Measurements from ENCODE around the gene CCSER2.
"Not testable (repeated sequence)": the region's sequence is repeated elsewhere in the genome, so short reads cannot be mapped to it uniquely, and the experiment has no call there.

Gene CCSER2

GRCh38 chr10:84499846-84500245, 171.5 kb downstream of the CCSER2 start:
- Mint-ChIP-seq H3K9me3 (no peaks in the 10 kb centered on the region), H3K27ac (no peak overlapping the region), H3K27me3 (ENCODE audit: low read depth) (no peaks in the 10 kb centered on the region), H3K4me3 (no peak overlapping the region), H3K36me3 (ENCODE audit: low read depth) (peaks cover 5% of the 10 kb centered on the region), H3K4me1 (ENCODE audit: low read depth) (peaks cover 10% of the 10 kb centered on the region)

GRCh38 chr10:84510121-84510520, 181.7 kb downstream of the CCSER2 start:
- H3K4me3 Mint-ChIP-seq: no peak overlapping the region
- no peak overlapping the region for H3K27ac Mint-ChIP-seq
- H3K4me1 Mint-ChIP-seq (ENCODE audit: low read depth): peaks cover 1% of the 10 kb centered on the region
- H3K36me3 Mint-ChIP-seq (ENCODE audit: low read depth): peaks cover 20% of the 10 kb centered on the region
- H3K27me3 Mint-ChIP-seq (ENCODE audit: low read depth): no peaks in the 10 kb centered on the region
- H3K9me3 Mint-ChIP-seq: no peaks in the 10 kb centered on the region

GRCh38 chr10:84511106-84511505, 182.7 kb downstream of the CCSER2 start:
- H3K36me3 Mint-ChIP-seq (ENCODE audit: low read depth): peaks cover 20% of the 10 kb centered on the region
- H3K27me3 Mint-ChIP-seq (ENCODE audit: low read depth): no peaks in the 10 kb centered on the region
- H3K27ac Mint-ChIP-seq: no peak overlapping the region
- H3K4me3 Mint-ChIP-seq: no peak overlapping the region
- no peaks in the 10 kb centered on the region for H3K9me3 Mint-ChIP-seq
- H3K4me1 Mint-ChIP-seq (ENCODE audit: low read depth): peaks cover 1% of the 10 kb centered on the region

- Mint-ChIP-seq H3K9me3 (no peaks in the 10 kb centered on the region), H3K27ac (no peak overlapping the region), H3K4me3 (no peak overlapping the region), H3K27me3 (ENCODE audit: low read depth) (no peaks in the 10 kb centered on the region), H3K36me3 (ENCODE audit: low read depth) (peaks cover 20% of the 10 kb centered on the region), H3K4me1 (ENCODE audit: low read depth) (peaks cover 1% of the 10 kb centered on the region)
Observed at GRCh38 chr10:84511709-84512285, 183.4 kb downstream of the CCSER2 start.

- Mint-ChIP-seq H3K27me3 (ENCODE audit: low read depth) (no peaks in the 10 kb centered on the region), H3K36me3 (ENCODE audit: low read depth) (peaks cover 19% of the 10 kb centered on the region), H3K9me3 (no peaks in the 10 kb centered on the region), H3K27ac (no peak overlapping the region), H3K4me3 (no peak overlapping the region), H3K4me1 (ENCODE audit: low read depth) (no peaks in the 10 kb centered on the region)
Observed at GRCh38 chr10:84517554-84517953, 189.2 kb downstream of the CCSER2 start.

GRCh38 chr10:84519235-84519634, 190.8 kb downstream of the CCSER2 start:
- H3K27me3 Mint-ChIP-seq (ENCODE audit: low read depth): no peaks in the 10 kb centered on the region
- H3K27ac Mint-ChIP-seq: no peak overlapping the region
- H3K4me1 Mint-ChIP-seq (ENCODE audit: low read depth): no peaks in the 10 kb centered on the region
- peaks cover 8% of the 10 kb centered on the region for H3K36me3 Mint-ChIP-seq (ENCODE audit: low read depth)
- no peaks in the 10 kb centered on the region for H3K9me3 Mint-ChIP-seq
- H3K4me3 Mint-ChIP-seq: no peak overlapping the region

GRCh38 chr10:84521013-84521412, 192.6 kb downstream of the CCSER2 start:
- peaks cover 13% of the 10 kb centered on the region for H3K9me3 Mint-ChIP-seq
- H3K36me3 Mint-ChIP-seq (ENCODE audit: low read depth): peaks cover 8% of the 10 kb centered on the region
- H3K27me3 Mint-ChIP-seq (ENCODE audit: low read depth): no peaks in the 10 kb centered on the region
- no peaks in the 10 kb centered on the region for H3K4me1 Mint-ChIP-seq (ENCODE audit: low read depth)
- no peak overlapping the region for H3K4me3 Mint-ChIP-seq
- no peak overlapping the region for H3K27ac Mint-ChIP-seq

- no peaks in the 10 kb centered on the region for H3K27me3 Mint-ChIP-seq (ENCODE audit: low read depth)
- no peak overlapping the region for H3K4me3 Mint-ChIP-seq
- peaks cover 8% of the 10 kb centered on the region for H3K36me3 Mint-ChIP-seq (ENCODE audit: low read depth)
- no peaks in the 10 kb centered on the region for H3K4me1 Mint-ChIP-seq (ENCODE audit: low read depth)
- no peak overlapping the region for H3K27ac Mint-ChIP-seq
- peaks cover 17% of the 10 kb centered on the region for H3K9me3 Mint-ChIP-seq
Observed at GRCh38 chr10:84521468-84521867, 193.1 kb downstream of the CCSER2 start.

- peaks cover 17% of the 10 kb centered on the region for H3K9me3 Mint-ChIP-seq
- no peaks in the 10 kb centered on the region for H3K4me1 Mint-ChIP-seq (ENCODE audit: low read depth)
- H3K27me3 Mint-ChIP-seq (ENCODE audit: low read depth): no peaks in the 10 kb centered on the region
- peaks cover 8% of the 10 kb centered on the region for H3K36me3 Mint-ChIP-seq (ENCODE audit: low read depth)
- H3K27ac Mint-ChIP-seq: no peak overlapping the region
- no peak overlapping the region for H3K4me3 Mint-ChIP-seq
Observed at GRCh38 chr10:84522612-84523462, 194.4 kb downstream of the CCSER2 start.

GRCh38 chr10:84523526-84523925, 195.1 kb downstream of the CCSER2 start:
- Mint-ChIP-seq H3K4me3 (no peak overlapping the region), H3K9me3 (peaks cover 17% of the 10 kb centered on the region), H3K27me3 (ENCODE audit: low read depth) (no peaks in the 10 kb centered on the region), H3K36me3 (ENCODE audit: low read depth) (peaks cover 6% of the 10 kb centered on the region), H3K27ac (no peak overlapping the region), H3K4me1 (ENCODE audit: low read depth) (no peaks in the 10 kb centered on the region)

GRCh38 chr10:84524435-84524834, 196.0 kb downstream of the CCSER2 start:
- H3K4me3 Mint-ChIP-seq: no peak overlapping the region
- H3K9me3 Mint-ChIP-seq: peaks cover 17% of the 10 kb centered on the region
- peaks cover 6% of the 10 kb centered on the region for H3K36me3 Mint-ChIP-seq (ENCODE audit: low read depth)
- no peak overlapping the region for H3K27ac Mint-ChIP-seq
- no peaks in the 10 kb centered on the region for H3K27me3 Mint-ChIP-seq (ENCODE audit: low read depth)
- no peaks in the 10 kb centered on the region for H3K4me1 Mint-ChIP-seq (ENCODE audit: low read depth)

- no peaks in the 10 kb centered on the region for H3K4me1 Mint-ChIP-seq (ENCODE audit: low read depth)
- peaks cover 17% of the 10 kb centered on the region for H3K9me3 Mint-ChIP-seq
- no peak overlapping the region for H3K27ac Mint-ChIP-seq
- H3K36me3 Mint-ChIP-seq (ENCODE audit: low read depth): peaks cover 6% of the 10 kb centered on the region
- H3K4me3 Mint-ChIP-seq: no peak overlapping the region
- no peaks in the 10 kb centered on the region for H3K27me3 Mint-ChIP-seq (ENCODE audit: low read depth)
Observed at GRCh38 chr10:84525120-84525806, 196.9 kb downstream of the CCSER2 start.

GRCh38 chr10:84525807-84526182, 197.4 kb downstream of the CCSER2 start:
- H3K4me3 Mint-ChIP-seq; H3K36me3 Mint-ChIP-seq (ENCODE audit: low read depth); H3K27ac Mint-ChIP-seq; H3K4me1 Mint-ChIP-seq (ENCODE audit: low read depth); H3K27me3 Mint-ChIP-seq (ENCODE audit: low read depth): not testable (repeated sequence)
- H3K9me3 Mint-ChIP-seq: peaks cover 17% of the 10 kb centered on the region

- H3K36me3 Mint-ChIP-seq (ENCODE audit: low read depth); H3K27me3 Mint-ChIP-seq (ENCODE audit: low read depth); H3K4me1 Mint-ChIP-seq (ENCODE audit: low read depth); H3K27ac Mint-ChIP-seq; H3K4me3 Mint-ChIP-seq: not testable (repeated sequence)
- peaks cover 17% of the 10 kb centered on the region for H3K9me3 Mint-ChIP-seq
Observed at GRCh38 chr10:84527386-84527785, 199.0 kb downstream of the CCSER2 start.

- not testable (repeated sequence) for H3K36me3 Mint-ChIP-seq (ENCODE audit: low read depth); H3K27me3 Mint-ChIP-seq (ENCODE audit: low read depth); H3K4me1 Mint-ChIP-seq (ENCODE audit: low read depth); H3K27ac Mint-ChIP-seq; H3K4me3 Mint-ChIP-seq
- H3K9me3 Mint-ChIP-seq: peaks cover 17% of the 10 kb centered on the region
Observed at GRCh38 chr10:84528526-84528925, 200.1 kb downstream of the CCSER2 start.
